ENCODE data around the gene KAZN. TPM values are rescaled to one million over a fixed set of nuclear protein-coding genes. Genes with fewer than 3 reads are reported as not detected.
A peak's percentile ranks its signal among the peaks of the same experiment; 100 is the strongest.

The KAZN gene
- total and polyA plus RNA-seq, 2 of the 8 experiments (the other 6 are each of a cell fraction or from before 2014, with no cell fraction given) = 3.7 to 11.8 TPM

GRCh38 chr1:15107911-15108310 is 509.4 kb downstream of the KAZN start:
- no peak overlapping the region for H3K18ac ChIP-seq (ENCODE audit: extremely low read depth, low read length)
- H3K4me2 ChIP-seq (ENCODE audit: insufficient read depth in 1 of 2, low read depth in 2 of 2, low read length in 2 of 2) = peak overlapping the region in 1 of 2 experiments; percentile 34; a peak in 2 of 4 replicates
- H2BK120ac ChIP-seq (replicated peaks; ENCODE audit: low read depth, low read length) = no peak overlapping the region
- CTCF ChIA-PET (ENCODE audit: partially characterized antibody) = interaction anchor here (0.9 to 3.1 kb wide), 12 partner anchors 8 to 323 kb away, joined by 3 to 13 read pairs (median 5); partner anchors contain the start of gene TMEM51
- FAIRE-seq (no peak), DNase-seq (ENCODE audit: low read depth in 1 of 2, low spot score in 2 of 2) (no peak)
- H3K23ac ChIP-seq (ENCODE audit: insufficient read length) = no peak overlapping the region
- H4K20me1 ChIP-seq (replicated peaks in 1 of 2; ENCODE audit: control insufficient read depth in 1 of 2, insufficient read depth in 2 of 2, low read length in 2 of 2) = peaks cover 0 to 2% of the 10 kb centered on the region in 2 experiments
- H2AFZ ChIP-seq (ENCODE audit: low read length) = no peak overlapping the region
- H2BK12ac ChIP-seq (ENCODE audit: low read depth, low read length) = no peak overlapping the region
- peaks cover 14 to 31% (median 16%) of the 10 kb centered on the region in 4 experiments for H3K4me1 ChIP-seq (replicated peaks in 1 of 4; ENCODE audit: control insufficient read depth in 3 of 4, insufficient read depth in 4 of 4, low read length in 3 of 4)
- H3K4me3 ChIP-seq (ENCODE audit: extremely low read depth in 1 of 4, insufficient read depth in 2 of 4, low read depth in 3 of 4, low read length in 4 of 4) = no peak overlapping the region
- H3K27ac ChIP-seq (ENCODE audit: low read depth, low read length) = no peak overlapping the region
- no peak overlapping the region for H3K56ac ChIP-seq (replicated peaks; ENCODE audit: insufficient read length, low read depth, low read length)
- no peaks in the 10 kb centered on the region for H3K9me3 ChIP-seq (ENCODE audit: insufficient read depth in 2 of 2, low read depth in 1 of 2, low read length in 1 of 2)
- WGBS, 2 experiments (ENCODE audit: extremely low coverage in 1 of 2, insufficient coverage in 1 of 2, insufficient read length in 1 of 2, insufficient replicate concordance in 2 of 2, low coverage in 1 of 2, low lambda C conversion rate in 2 of 2, missing lambda C conversion rate in 1 of 2) = 58% methylated on average over 4 of the region's 4 CpGs; no CpG with 5 or more reads in 1 of the 2 experiments
- H4K8ac ChIP-seq (ENCODE audit: extremely low read depth, insufficient read depth, low read length) = no peak overlapping the region
- no peak overlapping the region for H2BK15ac ChIP-seq (ENCODE audit: low read length)
- peaks cover 9% of the 10 kb centered on the region; the same call in 1 of the 2 replicates for H3K23me2 ChIP-seq (ENCODE audit: low read depth, low read length)
- no peak overlapping the region for H2AK5ac ChIP-seq (ENCODE audit: low read depth, low read length)
- POLR2A ChIA-PET (ENCODE audit: partially characterized antibody) = no interaction called here
- no peaks in the 10 kb centered on the region for H3K79me2 ChIP-seq (ENCODE audit: control insufficient read depth in 1 of 2, insufficient read depth in 2 of 2, low read length in 2 of 2)
- H3K4ac ChIP-seq (replicated peaks; ENCODE audit: insufficient read length, low read depth, low read length) = no peak overlapping the region
- no peak overlapping the region for H4K91ac ChIP-seq (replicated peaks; ENCODE audit: insufficient read length, low read length)
- H3K79me1 ChIP-seq (ENCODE audit: low read depth, low read length) = no peaks in the 10 kb centered on the region
- H3K36me3 ChIP-seq (ENCODE audit: control insufficient read depth in 2 of 4, insufficient read depth in 4 of 4, low read length in 3 of 4) = no peaks in the 10 kb centered on the region
- no peak overlapping the region for H2BK5ac ChIP-seq (ENCODE audit: low read depth, low read length)
- TF ChIP-seq POU5F1 (IDR thresholded peaks at IDR 0.05; ENCODE audit: low read depth, low read length) (0 out of 2 replicates have a peak, but pooled peaks have one; percentile 2), SIRT6 (IDR thresholded peaks at IDR 0.05; ENCODE audit: low read length) (no peak)
- no peak overlapping the region for H2BK20ac ChIP-seq (ENCODE audit: low read length)
- no peak overlapping the region for H3K9ac ChIP-seq (replicated peaks in 1 of 4; ENCODE audit: extremely low read depth in 1 of 4, low read depth in 3 of 4, low read length in 3 of 4)
- H3K27me3 ChIP-seq (replicated peaks in 1 of 4; ENCODE audit: control insufficient read depth in 3 of 4, extremely low read depth in 1 of 4, insufficient read depth in 3 of 4, low read length in 3 of 4) = no peaks in the 10 kb centered on the region; a peak in 1 of 7 replicates
- H4K5ac ChIP-seq (ENCODE audit: insufficient read length, low read depth, low read length) = no peak overlapping the region
- no peak overlapping the region for H3K14ac ChIP-seq (ENCODE audit: insufficient read length)
